Measurements from ENCODE around the gene AHCTF1.

The AHCTF1 gene

GRCh38 chr1:246797597-246797996 is 134.2 kb downstream of the AHCTF1 start:
- no peak for DNase-seq

DNA sequence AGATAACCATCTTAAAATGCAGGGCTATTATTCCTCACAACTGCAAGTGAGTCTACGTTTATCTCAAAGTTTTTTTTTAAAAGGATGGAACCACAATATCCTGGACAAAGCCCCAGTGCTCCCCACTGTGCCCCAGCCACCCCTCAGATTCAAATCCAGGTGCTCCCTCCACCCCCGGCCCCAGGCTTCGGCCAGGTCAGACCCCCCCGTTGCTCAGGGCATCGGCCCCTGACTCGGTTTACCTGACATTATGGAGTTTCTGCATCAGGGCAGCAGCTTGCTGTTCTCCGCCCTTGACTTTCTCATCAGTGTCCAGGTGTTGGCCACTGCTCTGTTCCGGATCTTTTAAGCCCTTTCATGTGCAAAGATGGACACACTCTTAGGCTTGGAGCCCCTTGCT is 134.6 kb downstream of the AHCTF1 start:
- no peak for DNase-seq

DNA sequence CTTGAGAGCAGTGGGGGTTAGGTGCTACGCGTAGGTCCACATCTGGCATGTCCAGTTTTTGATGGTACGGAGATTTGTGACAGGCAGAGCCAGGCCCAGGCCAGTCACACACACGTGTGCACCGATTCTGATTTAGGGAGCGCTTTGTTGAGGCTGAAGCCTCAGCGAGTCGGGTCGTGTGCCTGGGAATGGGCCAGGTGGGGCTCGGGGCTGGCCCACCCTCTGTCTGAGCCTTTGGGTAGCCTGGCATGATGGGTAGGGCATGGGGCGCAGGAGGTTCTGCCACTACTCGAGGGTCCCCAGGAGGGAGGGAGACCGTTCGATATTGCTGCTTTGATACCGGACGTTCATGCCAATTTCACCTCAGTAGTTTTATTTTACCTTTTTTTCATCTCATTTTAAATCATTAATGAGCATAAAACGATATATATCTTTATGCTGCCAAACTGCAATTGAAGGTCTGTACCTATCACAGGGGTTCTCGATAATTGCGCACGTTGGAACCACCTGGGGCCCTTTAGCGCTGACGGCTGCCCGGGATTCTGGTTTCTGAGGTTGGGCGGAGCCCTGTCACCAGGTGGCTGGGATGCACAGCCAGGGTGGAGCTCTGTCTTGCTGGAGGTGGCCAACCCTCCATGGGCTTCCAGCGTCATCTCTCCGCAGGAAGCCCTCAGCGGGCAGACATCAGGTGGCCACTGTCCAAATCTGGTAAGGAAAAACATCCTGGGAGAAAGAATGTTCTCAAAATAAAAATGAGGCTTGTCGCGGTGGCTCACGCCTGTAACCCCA is 135.6 kb downstream of the AHCTF1 start:
- no peak for DNase-seq

DNA sequence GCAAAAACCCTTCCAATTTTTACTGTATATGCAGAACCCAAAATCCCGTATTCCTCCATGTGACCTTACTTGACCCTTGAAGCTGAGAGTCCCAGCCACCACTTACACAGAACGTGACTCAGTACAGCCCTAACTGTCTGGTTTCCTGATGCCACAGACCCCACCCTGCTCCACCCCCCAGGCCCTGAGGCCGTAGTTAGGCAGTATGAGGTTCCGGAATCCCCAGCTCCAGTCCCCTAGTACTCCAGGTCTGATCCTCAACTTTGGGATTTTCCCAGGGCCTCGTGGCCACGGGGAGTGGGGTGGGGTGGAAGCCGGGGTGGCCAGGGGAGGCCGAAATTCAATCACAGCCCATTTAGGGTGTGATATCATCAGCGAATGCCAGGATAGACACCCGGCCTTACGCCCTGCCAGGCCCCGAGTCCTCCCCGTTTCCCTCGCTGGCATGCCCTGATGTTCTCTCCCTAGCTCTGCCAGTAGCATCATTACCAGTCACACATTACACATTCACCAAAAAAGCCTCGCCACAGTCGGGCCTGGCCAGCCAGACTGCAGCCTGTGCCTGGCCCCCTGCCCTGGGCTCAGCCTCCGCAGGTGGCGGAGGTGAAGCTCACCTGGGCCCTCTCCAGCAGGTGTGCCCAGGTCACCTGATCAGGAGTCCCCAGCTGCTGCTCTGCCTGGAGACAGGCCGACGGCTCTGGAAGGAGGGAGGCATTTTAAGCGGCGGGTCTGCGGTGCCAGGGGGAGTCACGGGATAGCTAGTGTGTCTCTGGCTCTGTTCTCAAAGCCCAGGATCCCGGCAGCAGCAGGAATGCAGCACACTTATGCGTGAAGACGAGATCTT is 136.7 kb downstream of the AHCTF1 start:
- peak; percentile 44 for DNase-seq

- no peak for DNase-seq
These were observed 137.5 kb downstream of the AHCTF1 start for GRCh38 chr1:246794048-246794827.

DNA sequence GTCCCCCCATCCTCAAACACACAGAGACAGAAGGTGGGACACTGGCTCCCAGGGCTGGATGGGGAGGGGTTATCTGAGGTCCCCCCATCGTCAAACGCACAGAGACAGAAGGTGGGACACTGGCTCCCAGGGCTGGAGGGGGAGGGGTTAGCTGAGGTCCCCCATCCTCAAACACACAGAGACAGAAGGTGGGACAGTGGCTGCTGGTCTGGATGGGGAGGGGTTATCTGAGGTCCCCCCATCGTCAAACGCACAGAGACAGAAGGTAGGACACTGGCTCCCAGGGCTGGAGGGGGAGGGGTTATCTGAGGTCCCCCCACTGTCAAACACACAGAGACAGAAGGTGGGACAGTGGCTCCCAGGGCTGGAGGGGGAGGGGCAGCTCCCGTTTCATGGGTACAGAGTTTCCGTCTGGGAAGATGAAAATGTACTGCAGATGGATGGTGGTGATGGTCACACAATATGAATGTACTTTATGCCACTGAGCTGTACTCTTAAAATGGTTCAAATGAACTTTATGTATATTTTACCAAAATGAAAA is 138.3 kb downstream of the AHCTF1 start:
- DNase-seq = no peak

- DNase-seq = no peak
These were observed 139.1 kb downstream of the AHCTF1 start for GRCh38 chr1:246792603-246793002.

- DNase-seq = no peak
These were observed 140.3 kb downstream of the AHCTF1 start for GRCh38 chr1:246791303-246791918.

DNA sequence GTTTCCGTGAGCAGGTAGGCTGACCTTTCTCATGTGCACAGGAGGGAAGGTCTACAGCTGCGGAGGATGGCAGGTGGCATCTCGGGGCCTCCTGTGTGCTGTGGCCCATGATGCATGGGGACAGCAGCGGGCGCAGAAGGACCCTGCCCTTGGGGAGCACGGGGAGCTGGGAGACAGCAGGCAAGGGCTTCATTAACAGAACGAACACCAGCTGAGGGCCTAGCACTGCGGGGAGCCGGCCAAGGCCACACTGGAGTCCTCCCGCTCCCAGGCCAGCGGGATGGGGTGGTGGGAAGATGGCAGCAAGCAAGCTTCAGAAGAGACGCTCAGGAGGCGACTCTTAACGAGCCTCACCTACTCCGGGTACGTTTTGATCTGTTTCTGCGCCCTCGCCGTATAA is 140.9 kb downstream of the AHCTF1 start:
- no peak for DNase-seq

- no peak for DNase-seq
These were observed 141.4 kb downstream of the AHCTF1 start for GRCh38 chr1:246790364-246790763.

DNA sequence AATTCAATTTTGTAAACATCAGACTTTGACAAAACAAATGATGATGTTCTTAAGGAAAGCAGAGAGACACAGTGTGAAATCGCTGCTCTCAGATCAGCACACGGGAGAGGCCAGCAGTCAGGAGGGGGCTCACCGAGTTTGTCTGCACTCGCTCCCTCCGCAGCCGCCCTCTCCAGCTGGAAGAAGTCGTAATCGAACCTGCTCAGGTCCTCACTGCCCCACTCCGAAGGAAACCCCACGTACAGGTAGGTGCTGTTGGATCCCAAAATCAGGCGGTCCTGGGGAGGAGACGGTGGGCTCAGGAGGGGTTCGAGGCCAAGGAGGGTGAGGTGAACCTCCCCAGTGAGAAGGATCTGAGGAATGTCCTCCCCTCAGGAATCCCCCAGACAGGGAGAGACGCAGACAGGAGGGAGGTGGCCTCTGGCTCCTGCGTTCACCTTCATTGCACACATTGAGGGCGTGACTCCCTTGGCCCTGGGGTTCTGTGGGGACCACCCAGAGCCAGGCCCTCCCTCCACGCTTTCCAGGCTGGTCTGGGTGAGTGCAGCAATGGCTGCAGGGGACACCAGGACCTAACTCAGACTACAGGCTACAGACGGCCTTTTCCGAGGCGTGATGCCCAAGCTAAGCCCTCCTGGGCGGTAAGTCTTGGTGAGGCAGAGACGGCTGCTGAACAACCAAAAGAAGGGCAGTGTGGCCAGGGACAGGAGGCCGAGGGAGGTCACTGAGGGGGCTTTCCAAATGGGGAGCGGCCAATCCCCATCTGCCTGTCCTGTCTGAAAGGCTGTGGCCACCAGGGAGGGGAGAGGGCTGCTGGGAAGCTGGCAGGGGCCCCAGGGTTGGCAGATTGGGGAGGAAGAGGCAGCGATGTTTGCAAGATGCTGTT is 142.1 kb downstream of the AHCTF1 start:
- DNase-seq = no peak

All from fibroblast of skin of scalp (primary cell).